HPDE6-E6E7 (cell line): Measurements from ENCODE around the gene APOOL.
A peak's percentile ranks its signal among the peaks of the same experiment; 100 is the strongest.
"Not testable (repeated sequence)": the region's sequence is repeated elsewhere in the genome, so short reads cannot be mapped to it uniquely, and the experiment has no call there.

ENCODE experiments used
- DNase-seq: peaks from one replicate; pipeline ENCODE4 v3.0.0; 2011; ENCODE audit warnings: missing footprints; ENCODE audit errors: extremely low spot score

APOOL gene

DNA sequence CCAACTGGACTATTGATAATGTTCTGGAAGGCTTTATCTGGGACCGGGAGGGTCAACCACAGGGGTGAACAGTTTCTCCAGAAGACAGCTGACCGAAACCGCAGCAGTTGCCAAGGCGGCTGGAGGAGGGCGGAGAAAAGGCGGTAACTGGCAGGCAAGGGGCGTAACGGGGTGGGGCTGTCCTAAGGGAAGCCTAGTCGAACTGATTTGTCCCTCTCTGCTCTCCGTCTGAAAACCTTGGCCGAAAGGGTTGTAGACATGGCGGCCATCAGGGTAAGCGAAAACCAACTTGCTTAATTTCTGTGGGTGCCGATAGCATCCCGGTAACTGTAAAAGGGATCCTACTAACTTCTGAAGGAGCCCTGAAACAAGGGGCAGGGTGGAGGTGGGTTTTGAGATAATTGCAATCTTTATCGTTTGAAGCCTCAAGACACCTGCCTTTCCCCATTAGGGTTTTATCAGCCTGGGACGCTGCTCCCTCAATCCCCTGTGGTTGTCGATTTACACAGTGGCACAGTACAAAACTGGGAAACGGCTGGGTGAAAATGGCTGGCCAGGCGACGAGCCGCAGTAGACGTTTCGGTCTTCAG, at the start of gene APOOL:
Gene APOOL, plus strand, starts transcription at position 223 of the 590 bp plus-strand sequence. Its CDS starts 36 bp downstream, at position 259.
- peak; percentile 60 for DNase-seq

GRCh38 chrX:84956304-84956703, 47.4 kb upstream of the APOOL start:
- no peak for DNase-seq

- DNase-seq, result no peak
Observed at GRCh38 chrX:84974803-84975202, 28.9 kb upstream of the APOOL start.

GRCh38 chrX:84991739-84992138, 11.9 kb upstream of the APOOL start:
- not testable (repeated sequence) for DNase-seq

DNA sequence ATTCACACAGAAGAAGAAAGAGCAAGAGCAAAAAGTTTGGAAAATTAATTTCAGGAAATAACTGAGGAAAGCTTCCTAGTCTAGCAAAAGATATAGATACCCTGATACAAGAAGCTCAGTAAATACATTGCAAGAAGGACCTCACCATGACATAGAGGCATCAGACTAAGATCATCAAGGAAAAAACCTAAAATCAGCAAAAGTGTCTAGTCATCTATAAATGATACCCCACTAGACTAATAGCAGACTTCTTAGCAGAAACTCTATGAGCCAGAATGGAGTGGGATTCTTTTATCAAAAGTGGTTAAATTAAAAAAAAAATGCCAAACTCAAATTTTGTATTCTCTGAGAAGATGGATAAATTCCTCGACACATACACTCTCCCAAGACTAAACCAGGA, 10.5 kb upstream of the APOOL start:
- no peak for DNase-seq

DNA sequence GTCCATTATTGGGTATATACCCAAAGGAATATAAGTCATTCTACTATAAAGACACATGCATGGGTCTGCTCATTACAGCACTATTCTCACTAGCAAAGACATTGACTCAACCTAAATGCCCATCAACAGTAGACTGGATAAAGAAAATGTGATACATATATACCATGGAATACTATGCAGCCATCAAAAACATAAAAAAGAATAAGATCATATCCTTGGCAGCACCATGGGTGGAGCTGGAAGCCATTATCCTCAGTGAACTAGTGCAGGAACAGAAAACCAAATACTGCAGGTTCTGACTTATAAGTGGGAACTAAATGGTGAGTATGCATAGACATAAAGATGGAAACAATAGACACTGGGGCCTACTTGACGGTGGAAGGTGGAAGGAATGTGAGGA, 2.3 kb upstream of the APOOL start:
- DNase-seq, result no peak

DNA sequence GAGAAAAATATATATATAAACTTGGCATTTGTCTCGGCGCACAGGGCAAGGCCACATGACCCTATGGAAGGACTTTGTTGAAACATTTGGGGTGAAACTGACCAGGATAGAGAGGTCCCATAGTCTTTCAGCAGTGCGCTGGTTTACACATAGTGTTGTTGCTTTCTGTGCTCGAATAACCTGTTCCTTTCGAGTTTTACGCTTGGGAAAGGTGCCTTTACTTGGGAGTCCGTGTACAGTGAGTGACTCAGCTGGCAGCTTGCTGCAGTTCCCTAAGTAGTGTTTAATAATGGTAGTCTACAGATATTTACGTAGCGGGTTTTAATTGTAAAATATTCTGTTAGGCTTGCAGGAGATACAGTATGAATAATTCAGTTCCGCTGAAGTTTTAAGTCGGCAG, 578 bp downstream of the APOOL start:
- DNase-seq, result no peak

GRCh38 chrX:85012098-85012497, 8.4 kb downstream of the APOOL start:
- no peak for DNase-seq

- DNase-seq, result not testable (repeated sequence)
Observed at GRCh38 chrX:85015351-85015750, 11.7 kb downstream of the APOOL start.

- DNase-seq, result no peak
Observed at GRCh38 chrX:85017721-85018120, 14.0 kb downstream of the APOOL start.

DNA sequence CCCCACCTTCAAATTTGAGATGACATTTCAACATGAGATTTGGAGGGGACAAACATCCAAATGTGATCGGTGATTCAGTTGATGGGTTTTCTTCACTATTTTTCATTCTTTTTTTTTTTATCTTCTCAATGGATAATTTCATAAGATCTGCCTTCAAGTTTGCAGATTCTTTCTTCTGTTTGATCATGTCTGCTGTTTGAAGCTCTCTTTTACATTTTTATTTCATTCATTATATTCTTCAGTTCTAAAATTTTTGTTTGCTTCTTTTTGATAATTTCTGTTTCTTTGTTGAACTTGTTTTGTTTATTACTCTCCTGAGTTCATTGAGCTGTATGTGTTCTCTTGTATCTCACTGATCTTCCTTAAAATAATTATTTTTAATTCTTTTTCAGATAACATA, 14.8 kb downstream of the APOOL start:
- no peak for DNase-seq

DNA sequence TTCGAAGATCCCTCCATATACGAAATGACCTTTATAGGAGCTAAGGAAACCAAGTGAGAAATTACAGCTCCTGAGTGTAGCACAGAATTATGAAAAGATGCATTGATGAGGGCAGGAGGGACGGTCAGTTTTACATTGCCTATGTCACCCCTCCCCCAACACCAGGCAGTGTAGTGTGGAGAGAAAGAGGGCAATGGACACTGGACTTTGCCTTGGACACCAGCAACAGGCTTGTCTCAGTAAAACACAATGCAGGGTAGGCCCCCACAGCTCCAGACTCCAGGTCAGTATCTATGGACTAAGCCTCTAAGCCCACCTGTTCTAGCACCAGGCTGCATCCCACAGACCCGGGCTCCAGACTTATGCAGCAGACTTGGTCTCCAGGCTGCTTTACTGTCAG, 16.5 kb downstream of the APOOL start:
- no peak for DNase-seq

DNA sequence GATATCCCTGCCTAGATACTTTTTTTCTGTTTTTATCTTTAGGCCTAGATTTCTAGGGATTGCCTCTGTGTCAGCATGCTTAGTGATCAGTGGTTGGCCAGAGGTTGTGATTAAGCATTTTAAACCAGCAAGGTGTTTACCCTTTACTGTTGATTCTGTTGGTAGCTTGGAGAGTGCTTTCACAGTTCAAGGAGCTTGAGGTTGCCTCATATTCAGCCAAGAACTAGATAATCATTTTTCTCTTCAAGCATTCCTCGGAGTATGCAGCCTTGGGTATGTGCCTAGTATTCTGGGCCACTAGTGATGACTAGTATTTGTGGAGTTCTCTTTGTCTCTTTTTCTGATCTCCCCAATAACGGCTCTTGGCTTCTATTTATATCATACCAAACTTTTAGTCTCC, 20.4 kb downstream of the APOOL start:
- no peak for DNase-seq

GRCh38 chrX:85024562-85024961, 20.9 kb downstream of the APOOL start:
- no peak for DNase-seq

GRCh38 chrX:85026170-85026569, 22.5 kb downstream of the APOOL start:
- DNase-seq, result no peak

GRCh38 chrX:85029043-85029442, 25.4 kb downstream of the APOOL start:
- DNase-seq, result no peak

DNA sequence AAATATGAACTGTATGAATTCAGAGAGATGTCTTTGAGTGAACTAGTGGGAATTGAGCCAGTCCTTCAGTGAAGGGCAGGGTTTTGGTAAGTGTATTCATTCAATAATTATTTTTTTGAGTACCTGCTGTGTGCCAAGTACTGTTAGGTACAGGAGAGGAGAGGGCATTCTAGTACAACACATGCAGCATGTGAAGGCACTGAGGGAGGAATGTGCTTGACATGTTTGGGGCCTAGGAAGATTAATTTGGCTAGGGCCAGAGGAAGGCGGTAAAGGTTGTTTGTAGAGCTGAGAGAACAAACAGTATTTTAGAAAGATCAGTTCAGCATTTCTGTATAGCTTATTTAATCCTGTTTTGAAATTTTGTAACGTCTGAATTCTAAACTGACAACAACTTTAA, 27.8 kb downstream of the APOOL start:
- no peak for DNase-seq

- no peak for DNase-seq
Observed at GRCh38 chrX:85037114-85037513, 33.4 kb downstream of the APOOL start.

GRCh38 chrX:85051627-85052026, 48.0 kb downstream of the APOOL start:
- DNase-seq, result no peak

DNA sequence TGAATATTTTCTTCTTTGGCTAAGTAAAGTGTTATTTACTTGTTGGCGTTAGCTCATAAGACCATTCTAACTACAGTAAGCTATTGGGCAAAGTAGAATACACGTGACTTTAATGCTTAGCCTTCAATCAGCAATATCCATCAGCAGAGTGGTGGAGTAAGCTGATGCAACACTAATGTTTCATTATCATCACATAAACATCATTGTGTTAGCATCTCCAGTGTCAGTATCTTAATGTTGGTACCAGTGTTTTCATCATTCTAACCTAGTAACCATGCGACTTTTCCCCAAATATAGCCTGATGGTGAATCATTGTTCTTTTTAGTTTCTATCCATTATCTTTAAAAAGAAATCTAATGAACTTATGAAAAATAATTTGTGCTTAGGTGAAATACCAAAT, 48.5 kb downstream of the APOOL start:
- DNase-seq, result no peak

GRCh38 chrX:85052636-85053343, 49.1 kb downstream of the APOOL start:
- DNase-seq, result no peak

DNA sequence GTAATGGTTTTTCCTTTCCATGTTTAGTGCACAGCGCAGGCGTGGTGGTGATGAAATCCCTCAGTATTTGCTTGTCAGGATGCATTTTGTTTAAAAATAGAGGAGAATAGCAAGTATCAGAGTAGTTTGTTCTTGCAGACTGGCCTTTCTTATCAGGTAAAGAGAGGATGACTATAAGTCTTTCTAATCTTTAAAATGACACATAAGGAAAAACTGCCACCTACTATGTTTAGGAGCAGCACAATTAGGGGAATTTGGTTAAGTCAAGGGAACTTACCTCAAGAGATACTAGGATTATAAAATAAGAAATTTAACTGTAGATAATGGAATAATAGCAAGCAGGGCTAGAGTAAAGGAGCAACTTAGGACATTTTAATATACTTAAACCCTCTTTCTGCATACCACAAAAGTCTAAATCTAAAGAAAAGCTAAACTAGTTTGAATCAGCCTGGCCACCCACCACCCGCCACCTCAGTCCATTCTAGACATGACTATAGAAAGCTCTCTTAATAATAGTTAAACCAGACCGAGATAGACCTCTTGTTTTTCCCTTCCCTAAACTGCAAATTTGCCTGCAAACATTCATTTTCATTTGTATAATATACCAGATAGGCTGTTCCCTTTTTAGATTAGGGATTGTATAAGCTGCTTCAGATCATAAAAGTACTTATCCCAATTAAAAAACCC, 62.0 kb downstream of the APOOL start:
- DNase-seq, result no peak

- DNase-seq, result not testable (repeated sequence)
Observed at GRCh38 chrX:85077247-85077646, 73.6 kb downstream of the APOOL start.
